ENCODE results near the gene HNRNPH3. TPM values are rescaled to one million over a fixed set of nuclear protein-coding genes. Genes with fewer than 3 reads are reported as not detected.

Gene HNRNPH3
- total RNA-seq, 1 experiment from 2014 or later, result 46.4 TPM

GRCh38 chr10:68330852-68331454 lies 911 bp upstream of the HNRNPH3 start:
- DNase-seq (ENCODE audit: low read depth), result peak; percentile 42

GRCh38 chr10:68332259-68333057 lies 594 bp downstream of the HNRNPH3 start, which contains the start of gene PBLD:
TSS of gene PBLD (minus strand) at chr10:68332928. CDS start at chr10:68306844, 26,084 bp downstream.
- peak; percentile 82 for DNase-seq (ENCODE audit: low read depth)

DNA sequence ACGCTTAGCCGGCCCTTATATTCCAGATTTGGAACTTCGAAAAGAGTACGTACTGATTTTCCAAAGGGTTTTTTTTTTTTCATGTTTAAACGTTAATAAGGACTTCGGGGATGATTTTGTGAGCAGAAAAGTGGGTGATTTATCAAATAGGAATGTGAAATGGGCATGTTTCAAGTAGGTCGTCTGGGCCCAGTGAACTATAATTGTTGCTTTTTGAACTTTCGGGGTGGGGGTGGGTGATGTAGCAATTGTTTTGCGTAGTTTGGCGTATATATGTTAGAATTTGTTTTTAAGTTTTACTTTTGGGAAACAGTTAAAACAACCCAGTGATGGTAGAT lies 1.2 kb downstream of the HNRNPH3 start:
- DNase-seq (ENCODE audit: low read depth), result no peak

DNA sequence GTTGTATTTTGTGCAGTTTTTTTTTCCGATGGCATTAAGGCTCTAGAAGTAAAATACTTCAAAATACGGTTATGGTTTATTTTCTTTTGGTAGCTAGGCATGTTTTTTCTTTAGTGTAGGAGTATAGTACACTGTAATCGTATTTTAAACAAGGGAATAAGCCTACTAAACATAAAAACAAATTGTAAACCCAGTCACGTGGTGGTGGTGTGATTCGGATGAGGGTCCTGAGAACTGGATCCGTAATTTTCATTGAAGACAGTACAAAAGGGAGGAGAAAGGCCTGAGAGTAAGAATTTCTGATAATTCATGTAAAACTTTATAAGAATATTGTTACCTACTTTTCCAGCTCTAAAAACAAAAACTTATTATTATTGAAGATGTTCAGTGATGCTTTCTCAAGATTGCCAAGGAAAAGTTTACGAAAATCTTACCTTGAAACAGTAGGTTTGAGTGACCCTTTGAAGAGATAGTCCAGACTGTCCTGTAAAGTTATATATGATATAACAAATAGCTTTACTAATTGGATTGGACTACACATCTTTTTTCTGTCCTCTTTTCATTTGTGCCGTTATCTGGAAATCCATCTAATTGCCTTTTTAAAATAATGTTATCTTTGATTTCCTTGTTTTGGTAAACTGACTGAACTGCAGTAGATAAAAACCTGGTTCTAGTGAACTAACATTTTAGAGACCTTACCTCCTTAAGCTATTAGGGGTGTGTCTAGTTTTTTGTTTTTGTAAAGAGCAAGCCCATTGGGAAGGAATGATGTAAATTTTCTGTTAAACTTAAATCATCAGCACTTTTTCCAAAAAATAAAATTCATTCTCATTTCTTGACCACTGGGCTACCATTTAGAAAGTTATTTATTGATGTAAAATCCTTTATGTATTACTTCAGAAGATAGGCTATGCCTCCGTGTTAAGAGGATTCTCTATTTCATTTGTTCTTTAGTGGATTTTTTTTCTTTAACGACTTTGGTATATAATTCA lies 1.9 kb downstream of the HNRNPH3 start:
- no peak for DNase-seq (ENCODE audit: low read depth)

GRCh38 chr10:68334672-68335467 lies 3.0 kb downstream of the HNRNPH3 start:
- DNase-seq (ENCODE audit: low read depth), result no peak

GRCh38 chr10:68336754-68337351 lies 5.0 kb downstream of the HNRNPH3 start:
- DNase-seq (ENCODE audit: low read depth), result no peak

- no peak for DNase-seq (ENCODE audit: low read depth)
Measured at GRCh38 chr10:68340358-68341080, 8.7 kb downstream of the HNRNPH3 start.

DNA sequence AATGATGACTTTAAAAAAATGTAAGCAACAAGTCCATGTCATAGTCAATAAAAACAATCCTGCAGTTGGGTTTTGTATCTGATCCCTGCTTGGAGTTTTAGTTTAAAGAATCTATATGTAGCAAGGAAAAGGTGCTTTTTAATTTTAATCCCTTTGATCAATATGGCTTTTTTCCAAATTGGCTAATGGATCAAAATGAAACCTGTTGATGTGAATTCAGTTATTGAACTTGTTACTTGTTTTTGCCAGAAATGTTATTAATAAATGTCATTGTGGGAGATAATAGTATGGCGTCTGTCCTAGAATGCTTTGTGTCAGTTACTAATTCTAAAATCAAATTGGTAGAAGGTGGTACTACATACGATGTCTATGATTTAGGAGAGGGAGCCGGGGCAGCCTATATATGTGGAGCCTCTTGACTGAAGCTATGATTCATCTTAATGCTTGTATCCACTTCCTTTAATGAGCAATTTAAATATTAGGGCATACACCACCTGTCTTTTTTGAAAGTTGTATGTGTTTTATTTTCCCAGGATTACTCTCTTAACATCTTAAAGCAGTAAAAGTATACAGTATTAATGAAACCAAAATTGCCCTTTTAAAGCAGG lies 11.1 kb downstream of the HNRNPH3 start:
- DNase-seq (ENCODE audit: low read depth), result no peak

- DNase-seq (ENCODE audit: low read depth), result no peak
Measured at GRCh38 chr10:68345621-68346020, 13.8 kb downstream of the HNRNPH3 start.

- no peak for DNase-seq (ENCODE audit: low read depth)
Measured at GRCh38 chr10:68346774-68347173, 14.9 kb downstream of the HNRNPH3 start.

DNA sequence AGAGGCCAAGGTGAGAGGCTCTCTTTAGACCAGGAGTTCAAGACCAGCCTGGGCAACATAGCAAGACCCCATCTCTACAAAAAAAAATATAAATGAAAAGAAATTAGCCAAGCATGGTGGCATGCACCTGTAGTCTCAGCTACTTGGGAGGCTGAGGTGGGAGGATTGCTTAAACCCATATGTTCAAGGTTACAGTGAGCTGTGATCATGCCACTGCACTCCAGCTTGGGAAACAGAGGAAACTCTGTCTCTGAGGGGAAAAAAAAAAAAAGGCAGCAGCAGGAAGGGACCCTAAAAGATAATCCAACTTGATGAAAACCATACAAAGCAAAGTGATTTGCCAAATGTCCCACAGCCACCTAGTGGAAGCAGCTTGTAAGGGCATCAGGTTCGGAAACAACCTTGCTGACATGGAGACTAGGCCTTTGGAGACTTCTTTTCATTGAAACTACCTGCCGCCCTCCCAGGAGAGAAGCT lies 16.4 kb downstream of the HNRNPH3 start:
- peak; percentile 61 for DNase-seq (ENCODE audit: low read depth)

GRCh38 chr10:68353537-68353936 lies 21.7 kb downstream of the HNRNPH3 start:
- no peak for DNase-seq (ENCODE audit: low read depth)

DNA sequence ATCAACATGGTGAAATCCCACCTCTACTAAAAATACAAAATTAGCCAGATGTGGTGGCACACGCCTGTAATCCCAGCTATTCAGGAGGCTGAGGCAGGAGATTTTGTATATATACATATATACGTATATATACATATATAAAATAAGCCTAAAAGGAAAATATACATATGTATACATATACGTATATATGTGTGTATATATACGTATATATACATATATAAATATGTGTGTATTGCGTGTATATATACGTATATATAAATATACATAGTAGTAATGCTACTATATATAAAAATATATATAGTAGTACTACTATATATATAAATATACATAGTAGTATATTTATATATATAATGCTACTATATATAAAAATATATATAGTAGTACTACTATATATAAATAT lies 27.3 kb downstream of the HNRNPH3 start:
- no peak for DNase-seq (ENCODE audit: low read depth)

- no peak for DNase-seq (ENCODE audit: low read depth)
Measured at GRCh38 chr10:68362590-68362989, 30.7 kb downstream of the HNRNPH3 start.

- DNase-seq (ENCODE audit: low read depth), result no peak
Measured at GRCh38 chr10:68364101-68364886, 32.4 kb downstream of the HNRNPH3 start.

DNA sequence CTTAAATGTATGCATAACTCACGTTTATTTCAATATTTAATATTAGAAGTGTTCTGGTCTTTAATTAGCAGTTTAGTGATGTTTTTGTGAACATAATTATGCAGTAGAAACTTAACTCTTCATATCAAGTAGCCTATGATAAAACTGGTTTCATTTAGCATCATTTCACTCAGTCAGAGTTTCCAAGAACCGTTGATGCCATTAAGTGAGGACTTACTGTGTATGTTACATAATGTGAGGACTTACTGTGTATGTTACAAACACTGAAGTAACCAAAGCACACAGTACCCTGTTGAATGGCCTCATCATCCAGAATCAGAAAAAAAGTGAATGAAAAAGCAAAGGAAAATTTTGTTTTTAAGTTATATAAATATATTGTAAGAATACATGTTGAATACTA lies 33.7 kb downstream of the HNRNPH3 start:
- no peak for DNase-seq (ENCODE audit: low read depth)

GRCh38 chr10:68366600-68366999 lies 34.7 kb downstream of the HNRNPH3 start:
- DNase-seq (ENCODE audit: low read depth), result no peak

- no peak for DNase-seq (ENCODE audit: low read depth)
Measured at GRCh38 chr10:68367121-68367520, 35.3 kb downstream of the HNRNPH3 start.

DNA sequence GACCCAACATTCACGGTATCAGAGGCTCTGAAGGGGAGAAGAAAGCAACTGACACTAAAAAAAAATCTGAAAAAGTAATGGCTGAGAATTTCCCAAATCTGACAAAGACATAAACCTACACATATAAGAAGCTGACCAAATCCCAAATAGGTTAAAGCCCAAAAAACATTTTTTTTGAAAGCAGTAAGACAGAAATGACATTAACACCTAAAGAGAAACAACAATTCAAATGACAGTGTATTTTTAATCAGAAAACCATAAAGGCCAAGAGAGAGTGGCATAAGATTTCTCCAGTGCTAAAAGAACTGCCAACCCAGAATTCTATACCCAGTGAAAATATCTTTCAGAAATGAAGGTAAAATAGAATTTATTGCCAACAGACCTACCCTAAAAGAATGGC lies 39.7 kb downstream of the HNRNPH3 start:
- no peak for DNase-seq (ENCODE audit: low read depth)

Data from M059J (cell line).